BJ (cell line): Measurements from ENCODE around the gene UXS1. TPM values are rescaled to one million over a fixed set of nuclear protein-coding genes. Genes with fewer than 3 reads are reported as not detected.
"Not testable (repeated sequence)": the region's sequence is repeated elsewhere in the genome, so short reads cannot be mapped to it uniquely, and the experiment has no call there.

Experiments used
- CTCF ChIA-PET: fragments of 350-600 bp; formaldehyde crosslinking; extraction: SDS; loops from one replicate; lab custom pipeline; 2021; ENCODE audit warnings: antibody characterized with exemption, inconsistent platforms; lab: Yijun Ruan, JAX
- POLR2A ChIA-PET: fragments of 300-600 bp; sonication (Branson Sonifier 250); formaldehyde crosslinking; extraction: SDS; loops from one replicate; lab custom pipeline; 2021; ENCODE audit warnings: antibody characterized with exemption; lab: Charles Lee
- DNase-seq: peaks from one replicate; pipeline ENCODE4 v3.0.0-alpha.2; 2011; ENCODE audit warnings: low read depth
- H3K27me3 ChIP-seq: 2 replicates; pipeline ENCODE4 v1.6.0; 2011; ENCODE audit warnings: low read length; ENCODE audit not compliant: control insufficient read depth, insufficient read depth
- H3K36me3 ChIP-seq: 2 replicates; pipeline ENCODE4 v1.5.1; 2011; ENCODE audit warnings: low read length; ENCODE audit not compliant: control insufficient read depth, insufficient read depth
- H3K4me3 ChIP-seq: 2 replicates; pipeline ENCODE4 v1.5.1; 2011; ENCODE audit warnings: low read depth, mild to moderate bottlenecking, control low read depth, low read length
- polyA plus RNA-seq: library from polyadenylated mRNA; depleted of rRNA; stranded (reverse); fragments of >200 nt; gene quantifications from 2 replicates; pipeline ENCODE4 v1.2.3, GENCODE V29; 2011
- TF ChIP-seq, protein P1 (sequence below): IDR thresholded peaks from 2 replicates; pipeline ENCODE4 v1.5.1; 2011; ENCODE audit warnings: low read depth, mild to moderate bottlenecking, control low read depth, inconsistent platforms, low read length, moderate library complexity; ENCODE audit not compliant: insufficient read depth

Gene UXS1
- polyA plus RNA-seq, 1 experiment: 46.3 TPM

DNA sequence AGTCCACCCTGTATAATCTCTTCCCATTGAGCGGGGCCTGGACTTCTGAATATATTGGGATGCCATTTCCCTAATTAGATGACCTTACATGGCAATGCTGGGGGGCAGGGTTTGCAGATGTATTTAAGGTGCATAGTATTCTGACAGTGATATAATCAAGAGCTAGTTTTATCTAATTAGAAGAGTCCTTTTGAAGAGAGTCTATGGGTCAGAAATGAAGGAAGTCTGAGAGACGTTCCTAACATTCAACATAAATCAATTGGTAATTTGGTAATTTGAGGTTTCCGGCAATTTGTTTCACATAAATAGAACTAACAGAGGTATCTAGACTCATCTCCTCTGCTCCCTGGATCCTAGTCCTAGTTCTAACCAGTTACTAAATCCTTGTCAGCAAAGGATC, 25.7 kb upstream of the UXS1 start:
- H3K27me3 ChIP-seq: no peaks in the 10 kb centered on the region; the same call in 1 of the 2 replicates
- POLR2A ChIA-PET: no interaction called here
- TF ChIP-seq, protein P1, sequence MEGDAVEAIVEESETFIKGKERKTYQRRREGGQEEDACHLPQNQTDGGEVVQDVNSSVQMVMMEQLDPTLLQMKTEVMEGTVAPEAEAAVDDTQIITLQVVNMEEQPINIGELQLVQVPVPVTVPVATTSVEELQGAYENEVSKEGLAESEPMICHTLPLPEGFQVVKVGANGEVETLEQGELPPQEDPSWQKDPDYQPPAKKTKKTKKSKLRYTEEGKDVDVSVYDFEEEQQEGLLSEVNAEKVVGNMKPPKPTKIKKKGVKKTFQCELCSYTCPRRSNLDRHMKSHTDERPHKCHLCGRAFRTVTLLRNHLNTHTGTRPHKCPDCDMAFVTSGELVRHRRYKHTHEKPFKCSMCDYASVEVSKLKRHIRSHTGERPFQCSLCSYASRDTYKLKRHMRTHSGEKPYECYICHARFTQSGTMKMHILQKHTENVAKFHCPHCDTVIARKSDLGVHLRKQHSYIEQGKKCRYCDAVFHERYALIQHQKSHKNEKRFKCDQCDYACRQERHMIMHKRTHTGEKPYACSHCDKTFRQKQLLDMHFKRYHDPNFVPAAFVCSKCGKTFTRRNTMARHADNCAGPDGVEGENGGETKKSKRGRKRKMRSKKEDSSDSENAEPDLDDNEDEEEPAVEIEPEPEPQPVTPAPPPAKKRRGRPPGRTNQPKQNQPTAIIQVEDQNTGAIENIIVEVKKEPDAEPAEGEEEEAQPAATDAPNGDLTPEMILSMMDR: no peak
- DNase-seq: no peak
- CTCF ChIA-PET: no interaction called here
- no peaks in the 10 kb centered on the region for H3K36me3 ChIP-seq
- no peak overlapping the region for H3K4me3 ChIP-seq

DNA sequence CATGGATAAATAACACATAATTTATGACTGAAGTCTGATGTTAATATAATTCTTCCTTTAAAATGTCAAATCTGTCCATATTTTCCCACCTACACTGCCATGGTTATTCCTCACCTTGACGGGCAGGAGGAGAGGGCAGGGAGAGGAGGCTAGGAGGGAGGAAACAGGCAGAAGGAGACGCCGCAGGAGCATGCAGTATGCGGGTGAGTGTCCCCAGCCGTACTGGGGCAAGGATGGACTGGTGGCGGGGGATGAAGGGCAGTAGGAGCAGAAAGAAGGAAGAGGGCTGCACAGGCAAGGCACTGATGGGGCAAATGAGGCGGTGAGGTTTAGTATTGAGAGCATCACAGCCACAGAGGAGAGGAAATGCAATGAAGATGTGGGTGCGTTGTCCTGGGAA, 25.1 kb upstream of the UXS1 start:
- H3K4me3 ChIP-seq, H3K36me3 ChIP-seq, H3K27me3 ChIP-seq, POLR2A ChIA-PET, DNase-seq, CTCF ChIA-PET: not testable (repeated sequence)

DNA sequence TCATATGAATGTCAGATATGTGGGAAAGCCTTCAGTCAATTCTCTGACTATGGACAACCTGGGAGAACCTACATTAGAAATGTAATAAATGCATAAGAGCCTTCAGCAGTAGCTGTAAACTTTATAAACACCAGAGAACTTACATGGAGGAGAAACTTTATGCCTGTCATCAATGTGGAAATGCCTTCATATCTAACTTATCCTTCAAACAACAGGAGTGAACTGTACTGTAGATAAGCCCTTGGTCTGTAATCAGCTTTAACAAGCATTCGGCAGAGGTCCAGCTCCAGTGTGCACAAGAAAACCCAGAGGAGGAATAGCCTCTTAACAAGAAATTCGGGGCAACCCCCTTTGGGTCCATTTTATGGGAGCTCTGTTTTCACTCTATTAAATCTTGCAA, 14.8 kb upstream of the UXS1 start:
- H3K27me3 ChIP-seq: no peaks in the 10 kb centered on the region
- CTCF ChIA-PET: interaction anchor here (0.7 kb wide), 1 partner anchor 10 kb away, joined by 3 read pairs; no protein-coding TSS in a partner anchor
- H3K36me3 ChIP-seq: no peaks in the 10 kb centered on the region
- no peak for DNase-seq
- TF ChIP-seq, protein P1: no peak
- H3K4me3 ChIP-seq: no peak overlapping the region
- POLR2A ChIA-PET: no interaction called here

- CTCF ChIA-PET: interaction anchor here (0.7 kb wide), 1 partner anchor 9 kb away, joined by 3 read pairs; no protein-coding TSS in a partner anchor
- TF ChIP-seq, protein P1: no peak
- DNase-seq: no peak
Measured at GRCh38 chr2:106208399-106208798, 14.3 kb upstream of the UXS1 start.

GRCh38 chr2:106207246-106207645, 13.1 kb upstream of the UXS1 start:
- ChIA-PET CTCF (no interaction called here), POLR2A (no interaction called here)
- TF ChIP-seq, protein P1: no peak

More at GRCh38 chr2:106208399-106208798, 14.3 kb upstream of the UXS1 start:
- no peak overlapping the region for H3K4me3 ChIP-seq
- H3K36me3 ChIP-seq: no peaks in the 10 kb centered on the region
- POLR2A ChIA-PET: no interaction called here
- no peaks in the 10 kb centered on the region for H3K27me3 ChIP-seq

DNA sequence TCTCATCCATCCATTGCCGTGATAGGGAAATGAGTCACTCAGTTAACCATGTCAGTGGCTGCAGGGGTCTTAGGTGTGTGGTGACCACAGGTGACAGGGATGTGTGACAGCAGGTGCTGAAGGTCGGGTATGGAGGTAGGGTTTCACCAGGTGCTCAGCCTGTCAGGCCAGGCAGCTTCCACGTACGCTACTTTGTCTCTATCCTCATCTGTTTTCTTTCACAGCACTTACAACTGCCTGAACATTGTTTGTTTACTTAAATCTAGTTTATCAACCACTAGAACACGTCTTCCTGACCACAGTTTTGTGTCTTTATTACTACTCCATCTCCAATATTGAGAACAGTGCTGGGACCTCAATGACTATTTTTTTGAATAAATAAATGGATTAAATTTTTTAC, 11.4 kb upstream of the UXS1 start:
- TF ChIP-seq, protein P1: no peak
- no peak for DNase-seq
- Histone ChIP-seq H3K27me3 (no peaks in the 10 kb centered on the region), H3K36me3 (no peaks in the 10 kb centered on the region), H3K4me3 (no peak overlapping the region)
- POLR2A ChIA-PET: no interaction called here
- CTCF ChIA-PET: no interaction called here

More at GRCh38 chr2:106207246-106207645, 13.1 kb upstream of the UXS1 start:
- Histone ChIP-seq H3K36me3 (no peaks in the 10 kb centered on the region), H3K4me3 (no peak overlapping the region), H3K27me3 (no peaks in the 10 kb centered on the region)
- no peak for DNase-seq

GRCh38 chr2:106204551-106204950, 10.4 kb upstream of the UXS1 start:
- H3K4me3 ChIP-seq, POLR2A ChIA-PET, H3K27me3 ChIP-seq, DNase-seq, CTCF ChIA-PET, H3K36me3 ChIP-seq: not testable (repeated sequence)
